K562 (cell line): ENCODE results near the gene RDH11. TPM values are rescaled to one million over a fixed set of nuclear protein-coding genes. Genes with fewer than 3 reads are reported as not detected.

ENCODE experiments used
- BDP1 ChIP-seq: IDR thresholded peaks from 3 replicates; pipeline ENCODE4 v1.6.1; 2011; ENCODE audit not compliant: insufficient read length, insufficient read depth
- C11orf30 ChIP-seq: fragments of 450-650 bp; IDR thresholded peaks from 2 replicates; pipeline ENCODE4 v1.6.1; 2016; ENCODE audit warnings: low read depth, mild to moderate bottlenecking
- CREB3 ChIP-seq: fragments of 450-650 bp; conservative IDR thresholded peaks from 2 replicates; pipeline ENCODE4 v1.6.1; 2016; ENCODE audit warnings: missing genetic modification characterization, low read depth, mild to moderate bottlenecking, missing compliant biosample characterization, moderate library complexity
- CREB3L1 ChIP-seq: fragments of 450-650 bp; IDR thresholded peaks from 2 replicates; pipeline ENCODE4 v1.6.1; 2014; ENCODE audit warnings: low read depth, mild to moderate bottlenecking, moderate library complexity, borderline replicate concordance
- E2F8 ChIP-seq: fragments of 450-650 bp; IDR thresholded peaks from 2 replicates; pipeline ENCODE4 v1.7.1; 2018; ENCODE audit warnings: mild to moderate bottlenecking, low read depth; ENCODE audit not compliant: partially characterized antibody
- MBD2 ChIP-seq: sonication (generic); IDR thresholded peaks from 2 replicates; pipeline ENCODE4 v1.6.1; 2016; ENCODE audit warnings: low read depth, borderline replicate concordance
- NCOA2 ChIP-seq, 2 experiments: fragments of 450-650 bp; IDR thresholded peaks; 2 replicates each; pipeline ENCODE4 v1.6.1; 2018; ENCODE audit warnings: mild to moderate bottlenecking in 2 of 2, moderate library complexity in 1 of 2; ENCODE audit not compliant: partially characterized antibody in 2 of 2
- PCBP2 ChIP-seq: fragments of 200-400 bp; formaldehyde crosslinking; IDR thresholded peaks from 2 replicates; pipeline ENCODE4 v1.6.1; 2018; ENCODE audit warnings: low read length, low read depth, mild to moderate bottlenecking, moderate library complexity; ENCODE audit not compliant: poor library complexity, severe bottlenecking
- RBFOX2 ChIP-seq: fragments of 200-400 bp; formaldehyde crosslinking; IDR thresholded peaks from 2 replicates; pipeline ENCODE4 v1.6.1; 2017; ENCODE audit warnings: low read depth, mild to moderate bottlenecking, low read length, moderate library complexity
- SIN3B ChIP-seq: fragments of 450-650 bp; IDR thresholded peaks from 2 replicates; pipeline ENCODE4 v1.6.1; 2017; ENCODE audit warnings: low read depth, mild to moderate bottlenecking, moderate library complexity
- SMAD4 ChIP-seq: fragments of 250-450 bp; sonication (Bioruptor Pico); conservative IDR thresholded peaks from 2 replicates; pipeline ENCODE4 v1.8.0; 2021; ENCODE audit warnings: inconsistent platforms, mild to moderate bottlenecking, moderate library complexity
- TCF7 ChIP-seq: sonication (generic); IDR thresholded peaks from 2 replicates; pipeline ENCODE4 v1.6.1; 2016; ENCODE audit warnings: antibody characterized with exemption, borderline replicate concordance
- TOE1 ChIP-seq, 2 experiments: fragments of 450-650 bp in 1 of 2; sonication (generic) in 1 of 2; formaldehyde crosslinking in 1 of 2; IDR thresholded peaks; 2 replicates each; pipeline versions ENCODE4 v1.7.1 to v1.8.0; 2016 to 2022; ENCODE audit warnings: borderline replicate concordance in 2 of 2, mild to moderate bottlenecking in 2 of 2, antibody characterized with exemption in 1 of 2, inconsistent platforms in 1 of 2, low read depth in 1 of 2, missing genetic modification reagents in 1 of 2, moderate library complexity in 1 of 2
- ZNF143 ChIP-seq: sonication (generic); formaldehyde crosslinking; IDR thresholded peaks from 2 replicates; pipeline ENCODE4 v1.9.0; 2022; ENCODE audit warnings: mild to moderate bottlenecking, missing genetic modification reagents
- ZNF277 ChIP-seq: fragments of 250-450 bp; sonication (Bioruptor Pico); IDR thresholded peaks from 2 replicates; pipeline ENCODE4 v1.8.0; 2022; ENCODE audit warnings: inconsistent platforms, mild to moderate bottlenecking, moderate library complexity, borderline replicate concordance
- ZSCAN29 ChIP-seq: fragments of 450-650 bp; IDR thresholded peaks from 2 replicates; pipeline ENCODE4 v1.6.1; 2017
- polyA plus RNA-seq, 8 experiments: library from polyadenylated mRNA; depleted of rRNA in 4 of 8; stranded (reverse) in 5 of 8; unstranded in 3 of 8; fragments of >200 nt; fragmentation: Nextera tagmentation in 2 of 8; fragmentation: Illumina TruSeq in 1 of 8; extraction: Ambion mirVana in 2 of 8; extraction: Trizol in 1 of 8; gene quantifications; 2 replicates each; pipeline versions ENCODE4 v1.2.1 to v1.2.3, GENCODE V29; 2011 to 2014; ENCODE audit warnings: inconsistent platforms in 1 of 8, missing spikeins in 1 of 8
- total RNA-seq, 7 experiments: library from RNA; depleted of rRNA in 6 of 7; stranded (reverse); fragments of >200 nt in 6 of 7; fragmentation: Illumina TruSeq in 2 of 7; extraction: Trizol in 2 of 7; gene quantifications; 2 replicates each; pipeline versions ENCODE4 v1.2.1 to v1.2.3, GENCODE V29; 2011 to 2021; ENCODE audit warnings: low replicate concordance in 1 of 7
- TF ChIP-seq, protein P1 (sequence below): fragments of 200-800 bp; sonication (Bioruptor generic); IDR thresholded peaks from 2 replicates; pipeline ENCODE4 v1.6.1; 2017; ENCODE audit warnings: missing genetic modification characterization, missing compliant biosample characterization

Gene RDH11
- total and polyA plus RNA-seq, 9 of the 15 experiments (the other 6 are each of a cell fraction or from before 2014, with no cell fraction given), result 50.6 to 172 (median 70.5) TPM

- TF ChIP-seq MBD2, result peak; percentile 31; the same call in 1 of the 2 replicates
- TF ChIP-seq BDP1, result no peak
- TF ChIP-seq TOE1 (IDR thresholded peaks at IDR 0.05; ENCODE audit: borderline replicate concordance), result peak; percentile 91
- TF ChIP-seq TOE1 (CRISPR knock-in tag; IDR thresholded peaks at IDR 0.05; ENCODE audit: borderline replicate concordance, low read depth), result no peak
- peak in 1 of 2 experiments; percentile 98 for TF ChIP-seq NCOA2 (IDR thresholded peaks at IDR 0.05; ENCODE audit: partially characterized antibody in 2 of 2)
- TF ChIP-seq SIN3B, result 0 out of 2 replicates have a peak, but pooled peaks have one; percentile 31
- peak; percentile 78; the same call in 1 of the 2 replicates for TF ChIP-seq CREB3
- TF ChIP-seq ZSCAN29, result peak; percentile 64; the same call in 1 of the 2 replicates
- peak; percentile 45 for TF ChIP-seq E2F8
- peak; percentile 32; the same call in 1 of the 2 replicates for TF ChIP-seq SMAD4
- TF ChIP-seq CREB3L1, result peak; percentile 90
- no peak for TF ChIP-seq ZNF277 (CRISPR knock-in tag)
- peak; percentile 58 for TF ChIP-seq C11orf30
- TF ChIP-seq RBFOX2, result peak; percentile 89
- no peak for TF ChIP-seq TCF7
- no peak for TF ChIP-seq PCBP2
- TF ChIP-seq ZNF143, result peak; percentile 91
- TF ChIP-seq, protein P1, sequence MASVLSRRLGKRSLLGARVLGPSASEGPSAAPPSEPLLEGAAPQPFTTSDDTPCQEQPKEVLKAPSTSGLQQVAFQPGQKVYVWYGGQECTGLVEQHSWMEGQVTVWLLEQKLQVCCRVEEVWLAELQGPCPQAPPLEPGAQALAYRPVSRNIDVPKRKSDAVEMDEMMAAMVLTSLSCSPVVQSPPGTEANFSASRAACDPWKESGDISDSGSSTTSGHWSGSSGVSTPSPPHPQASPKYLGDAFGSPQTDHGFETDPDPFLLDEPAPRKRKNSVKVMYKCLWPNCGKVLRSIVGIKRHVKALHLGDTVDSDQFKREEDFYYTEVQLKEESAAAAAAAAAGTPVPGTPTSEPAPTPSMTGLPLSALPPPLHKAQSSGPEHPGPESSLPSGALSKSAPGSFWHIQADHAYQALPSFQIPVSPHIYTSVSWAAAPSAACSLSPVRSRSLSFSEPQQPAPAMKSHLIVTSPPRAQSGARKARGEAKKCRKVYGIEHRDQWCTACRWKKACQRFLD (CRISPR knock-in tag), result peak; percentile 84
Observed at GRCh38 chr14:67674480-67675218, 20.9 kb downstream of the RDH11 start, which contains the start of gene VTI1B (continued).
